ENCODE results near the gene NDFIP2. TPM values are rescaled to one million over a fixed set of nuclear protein-coding genes. Genes with fewer than 3 reads are reported as not detected.

Gene NDFIP2
- total RNA-seq, 1 donor from 2014 or later = 84.1 TPM

- no peak for DNase-seq
Observed at GRCh38 chr13:79459906-79460305, 21.0 kb upstream of the NDFIP2 start.

- DNase-seq = no peak
Observed at GRCh38 chr13:79462895-79463294, 18.1 kb upstream of the NDFIP2 start.

GRCh38 chr13:79463604-79464003, 17.4 kb upstream of the NDFIP2 start:
- no peak for DNase-seq

GRCh38 chr13:79466872-79467271, 14.1 kb upstream of the NDFIP2 start:
- DNase-seq = no peak

GRCh38 chr13:79468402-79468801, 12.6 kb upstream of the NDFIP2 start:
- no peak for DNase-seq

GRCh38 chr13:79468819-79469218, 12.1 kb upstream of the NDFIP2 start:
- DNase-seq = no peak

- no peak for DNase-seq
Observed at GRCh38 chr13:79469608-79470007, 11.3 kb upstream of the NDFIP2 start.

- DNase-seq = no peak
Observed at GRCh38 chr13:79470666-79471065, 10.3 kb upstream of the NDFIP2 start.

- no peak for DNase-seq
Observed at GRCh38 chr13:79475569-79475968, 5.4 kb upstream of the NDFIP2 start.

GRCh38 chr13:79477968-79478367, 3.0 kb upstream of the NDFIP2 start:
- peak; percentile 22 for DNase-seq

GRCh38 chr13:79479882-79480281, 1.1 kb upstream of the NDFIP2 start:
- no peak for DNase-seq

GRCh38 chr13:79481685-79482052, 714 bp downstream of the NDFIP2 start:
- DNase-seq = no peak

- no peak for DNase-seq
Observed at GRCh38 chr13:79482281-79482970, 1.5 kb downstream of the NDFIP2 start.

GRCh38 chr13:79483086-79483706, 2.2 kb downstream of the NDFIP2 start:
- DNase-seq = no peak

- no peak for DNase-seq
Observed at GRCh38 chr13:79485014-79485811, 4.3 kb downstream of the NDFIP2 start.

GRCh38 chr13:79486433-79487188, 5.7 kb downstream of the NDFIP2 start:
- no peak for DNase-seq

GRCh38 chr13:79490326-79490725, 9.4 kb downstream of the NDFIP2 start:
- no peak for DNase-seq

GRCh38 chr13:79490824-79491223, 9.9 kb downstream of the NDFIP2 start:
- no peak for DNase-seq

GRCh38 chr13:79491715-79492114, 10.8 kb downstream of the NDFIP2 start:
- no peak for DNase-seq

GRCh38 chr13:79492313-79492798, 11.4 kb downstream of the NDFIP2 start:
- DNase-seq = no peak

- no peak for DNase-seq
Observed at GRCh38 chr13:79492918-79493594, 12.1 kb downstream of the NDFIP2 start.

GRCh38 chr13:79496188-79496587, 15.2 kb downstream of the NDFIP2 start:
- no peak for DNase-seq
